HepG2 (cell line): ENCODE measurements around the gene NAMPT. TPM values are rescaled to one million over a fixed set of nuclear protein-coding genes. Genes with fewer than 3 reads are reported as not detected.
A peak's percentile ranks its signal among the peaks of the same experiment; 100 is the strongest.

Source experiments
- AHDC1 ChIP-seq: sonication (generic); formaldehyde crosslinking; IDR thresholded peaks from 2 replicates; pipeline ENCODE4 v1.5.1; 2020; ENCODE audit warnings: mild to moderate bottlenecking, missing genetic modification reagents, borderline replicate concordance
- ARNT2 ChIP-seq: sonication (generic); formaldehyde crosslinking; IDR thresholded peaks from 2 replicates; pipeline ENCODE4 v1.8.0; 2022; ENCODE audit warnings: mild to moderate bottlenecking, low read depth, missing genetic modification reagents, moderate library complexity
- DMAP1 ChIP-seq: IDR thresholded peaks from 2 replicates; pipeline ENCODE4 v1.6.1; 2016
- HES4 ChIP-seq: sonication (generic); formaldehyde crosslinking; IDR thresholded peaks from 2 replicates; pipeline ENCODE4 v1.9.0; 2021; ENCODE audit warnings: mild to moderate bottlenecking, missing genetic modification reagents, borderline replicate concordance
- IRF9 ChIP-seq: sonication (generic); formaldehyde crosslinking; IDR thresholded peaks from 2 replicates; pipeline ENCODE4 v1.8.0; 2022; ENCODE audit warnings: missing genetic modification reagents, mild to moderate bottlenecking, borderline replicate concordance
- MED1 ChIP-seq: sonication (generic); formaldehyde crosslinking; IDR thresholded peaks from 2 replicates; pipeline ENCODE4 v1.4.0; 2020; ENCODE audit warnings: missing genetic modification reagents
- MTA1 ChIP-seq: sonication (generic); formaldehyde crosslinking; IDR thresholded peaks from 2 replicates; pipeline ENCODE4 v1.4.0; 2020; ENCODE audit warnings: missing genetic modification reagents, mild to moderate bottlenecking, borderline replicate concordance
- REL ChIP-seq: sonication (generic); formaldehyde crosslinking; conservative IDR thresholded peaks from 2 replicates; pipeline ENCODE4 v1.8.0; 2022; ENCODE audit warnings: mild to moderate bottlenecking, missing genetic modification reagents, moderate library complexity
- SCMH1 ChIP-seq: sonication (generic); formaldehyde crosslinking; IDR thresholded peaks from 2 replicates; pipeline ENCODE4 v1.9.0; 2021; ENCODE audit warnings: missing genetic modification reagents, mild to moderate bottlenecking, borderline replicate concordance
- SMAD1 ChIP-seq: sonication (generic); formaldehyde crosslinking; IDR thresholded peaks from 2 replicates; pipeline ENCODE4 v1.4.0; 2020; ENCODE audit warnings: missing genetic modification reagents, low read depth, mild to moderate bottlenecking, borderline replicate concordance
- SMAD3 ChIP-seq: sonication (generic); formaldehyde crosslinking; IDR thresholded peaks from 2 replicates; pipeline ENCODE4 v1.4.0; 2020; ENCODE audit warnings: missing genetic modification reagents
- THAP11 ChIP-seq: IDR thresholded peaks from 2 replicates; pipeline ENCODE4 v1.6.1; 2016; ENCODE audit warnings: missing biosample characterization, missing genetic modification reagents
- ZMYM2 ChIP-seq: sonication (generic); formaldehyde crosslinking; IDR thresholded peaks from 2 replicates; pipeline ENCODE4 v1.8.0; 2022; ENCODE audit warnings: mild to moderate bottlenecking, missing genetic modification reagents
- ZNF629 ChIP-seq: sonication (generic); formaldehyde crosslinking; conservative IDR thresholded peaks from 2 replicates; pipeline ENCODE4 v1.5.0; 2020; ENCODE audit warnings: missing genetic modification reagents
- ZNF710 ChIP-seq: sonication (generic); formaldehyde crosslinking; IDR thresholded peaks from 2 replicates; pipeline ENCODE4 v1.5.0; 2020; ENCODE audit warnings: mild to moderate bottlenecking, missing genetic modification reagents, borderline replicate concordance
- ZNF761 ChIP-seq: sonication (generic); formaldehyde crosslinking; conservative IDR thresholded peaks from 2 replicates; pipeline ENCODE4 v1.4.0; 2020; ENCODE audit warnings: mild to moderate bottlenecking, missing genetic modification reagents
- ZNF781 ChIP-seq: sonication (generic); formaldehyde crosslinking; IDR thresholded peaks from 2 replicates; pipeline ENCODE4 v1.5.1; 2020; ENCODE audit warnings: borderline replicate concordance, mild to moderate bottlenecking, missing genetic modification reagents; ENCODE audit errors: not compliant biosample characterization
- ZNF883 ChIP-seq: sonication (generic); formaldehyde crosslinking; IDR thresholded peaks from 2 replicates; pipeline ENCODE4 v1.5.1; 2020; ENCODE audit warnings: mild to moderate bottlenecking, missing genetic modification reagents; ENCODE audit errors: not compliant biosample characterization
- ZSCAN12 ChIP-seq: sonication (generic); formaldehyde crosslinking; IDR thresholded peaks from 2 replicates; pipeline ENCODE4 v1.9.0; 2021; ENCODE audit warnings: mild to moderate bottlenecking, missing genetic modification reagents
- ZSCAN9 ChIP-seq: IDR thresholded peaks from 2 replicates; pipeline ENCODE4 v1.6.1; 2016; ENCODE audit warnings: borderline replicate concordance
- polyA plus RNA-seq, 8 experiments: library from polyadenylated mRNA; depleted of rRNA in 3 of 8; stranded (reverse) in 7 of 8; unstranded in 1 of 8; fragments of >200 nt; fragmentation: Illumina TruSeq in 4 of 8; extraction: Trizol in 4 of 8; gene quantifications; 2 replicates each; pipeline versions ENCODE4 v1.2.1 to v1.2.3, GENCODE V29; 2011 to 2016; ENCODE audit warnings: low read depth in 4 of 8, missing spikeins in 1 of 8, mixed read lengths in 1 of 8; ENCODE audit not compliant: insufficient read depth in 1 of 8
- total RNA-seq, 5 experiments: library from RNA; depleted of rRNA; stranded (reverse); fragments of >200 nt; fragmentation: Illumina TruSeq; extraction: Trizol; gene quantifications; 2 replicates each; pipeline ENCODE4 v1.2.3, GENCODE V29; 2016; ENCODE audit warnings: low read depth in 1 of 5

NAMPT gene
- total and polyA plus RNA-seq, 2 of the 13 experiments (the other 11 are each of a cell fraction or from before 2014, with no cell fraction given) = 15.8 to 67.7 TPM

GRCh38 chr7:106285051-106285854, 470 bp upstream of the NAMPT start (continued):
- TF ChIP-seq ARNT2 (CRISPR knock-in tag) (peak; percentile 76; the same call in 1 of the 2 replicates), ZSCAN12 (CRISPR knock-in tag) (no peak), REL (CRISPR knock-in tag) (no peak; the same call in 1 of the 2 replicates), IRF9 (CRISPR knock-in tag) (no peak; the same call in 1 of the 2 replicates), ZNF883 (CRISPR knock-in tag) (no peak), THAP11 (CRISPR knock-in tag) (peak; percentile 74), SCMH1 (CRISPR knock-in tag) (no peak), ZSCAN9 (CRISPR knock-in tag) (no peak), ZNF629 (no peak), HES4 (CRISPR knock-in tag) (0 out of 2 replicates have a peak, but pooled peaks have one; percentile 45), ZNF781 (CRISPR knock-in tag) (peak; percentile 35), SMAD1 (CRISPR knock-in tag) (peak; percentile 21; the same call in 1 of the 2 replicates), SMAD3 (peak; percentile 43), DMAP1 (peak; percentile 75; the same call in 1 of the 2 replicates), ZNF710 (CRISPR knock-in tag) (no peak), ZNF761 (0 out of 2 replicates have a peak, but pooled peaks have one; percentile 40), MED1 (CRISPR knock-in tag) (peak; percentile 66), MTA1 (no peak; the same call in 1 of the 2 replicates), AHDC1 (CRISPR knock-in tag) (peak; percentile 61; the same call in 1 of the 2 replicates), ZMYM2 (CRISPR knock-in tag) (peak; percentile 80)
